ENCODE measurements around the gene ITPRID1. TPM values are rescaled to one million over a fixed set of nuclear protein-coding genes. Genes with fewer than 3 reads are reported as not detected.

The ITPRID1 gene
- total RNA-seq, 1 donor from 2014 or later, result not detected

DNA sequence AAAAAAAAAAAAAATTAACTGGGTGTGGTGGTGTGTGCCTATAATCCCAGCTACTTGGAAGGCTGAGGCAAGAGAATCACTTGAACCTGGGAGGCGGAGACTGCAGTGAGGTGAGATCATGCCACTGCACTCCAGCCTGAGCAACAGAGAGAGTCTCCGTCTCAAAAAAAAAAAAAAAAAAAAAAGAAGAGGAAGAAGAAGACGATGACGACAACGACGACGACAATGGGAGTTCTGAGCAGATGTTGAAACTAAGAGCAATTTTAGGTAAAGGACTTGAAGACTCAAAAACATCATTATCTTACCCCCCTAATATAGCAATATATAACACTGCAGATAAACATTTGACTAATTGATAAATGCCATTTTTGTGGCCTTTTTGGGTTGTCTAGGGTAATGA is 133.6 kb downstream of the ITPRID1 start:
- no peaks in the 10 kb centered on the region for H3K27me3 ChIP-seq (ENCODE audit: control insufficient read depth, insufficient read depth, low read length)
- FAIRE-seq, result no peak
- H3K4me3 ChIP-seq (ENCODE audit: low read depth, low read length), result no peak overlapping the region

DNA sequence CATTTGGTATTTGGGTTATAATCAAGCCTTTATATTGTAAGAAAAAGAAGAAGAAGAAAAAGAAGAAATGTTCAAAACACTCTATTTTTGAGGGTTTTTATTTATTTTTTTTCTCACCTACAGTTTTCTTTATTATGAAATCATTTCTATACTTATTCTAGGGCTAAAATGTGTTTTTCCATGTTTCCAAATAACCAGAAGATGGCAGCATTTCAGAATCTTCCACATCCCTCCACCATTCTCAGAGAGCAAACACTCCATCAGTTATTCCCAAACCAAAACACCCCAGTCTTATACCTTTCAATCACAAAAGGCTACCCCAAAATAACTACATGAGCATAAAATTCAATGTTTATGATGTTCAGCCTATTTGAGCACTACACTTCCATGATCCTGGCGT is 134.4 kb downstream of the ITPRID1 start:
- Histone ChIP-seq H3K4me3 (ENCODE audit: low read depth, low read length) (no peak overlapping the region), H3K27me3 (ENCODE audit: control insufficient read depth, insufficient read depth, low read length) (no peaks in the 10 kb centered on the region), H3K36me3 (ENCODE audit: control insufficient read depth, insufficient read depth, low read length) (no peaks in the 10 kb centered on the region)
- TF ChIP-seq, protein P1, sequence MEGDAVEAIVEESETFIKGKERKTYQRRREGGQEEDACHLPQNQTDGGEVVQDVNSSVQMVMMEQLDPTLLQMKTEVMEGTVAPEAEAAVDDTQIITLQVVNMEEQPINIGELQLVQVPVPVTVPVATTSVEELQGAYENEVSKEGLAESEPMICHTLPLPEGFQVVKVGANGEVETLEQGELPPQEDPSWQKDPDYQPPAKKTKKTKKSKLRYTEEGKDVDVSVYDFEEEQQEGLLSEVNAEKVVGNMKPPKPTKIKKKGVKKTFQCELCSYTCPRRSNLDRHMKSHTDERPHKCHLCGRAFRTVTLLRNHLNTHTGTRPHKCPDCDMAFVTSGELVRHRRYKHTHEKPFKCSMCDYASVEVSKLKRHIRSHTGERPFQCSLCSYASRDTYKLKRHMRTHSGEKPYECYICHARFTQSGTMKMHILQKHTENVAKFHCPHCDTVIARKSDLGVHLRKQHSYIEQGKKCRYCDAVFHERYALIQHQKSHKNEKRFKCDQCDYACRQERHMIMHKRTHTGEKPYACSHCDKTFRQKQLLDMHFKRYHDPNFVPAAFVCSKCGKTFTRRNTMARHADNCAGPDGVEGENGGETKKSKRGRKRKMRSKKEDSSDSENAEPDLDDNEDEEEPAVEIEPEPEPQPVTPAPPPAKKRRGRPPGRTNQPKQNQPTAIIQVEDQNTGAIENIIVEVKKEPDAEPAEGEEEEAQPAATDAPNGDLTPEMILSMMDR (IDR thresholded peaks at IDR 0.05; ENCODE audit: insufficient read depth, low read length, severe bottlenecking), result no peak
- DNase-seq (ENCODE audit: low read depth), result no peak
- no peak for FAIRE-seq

More for the DNA sequence above, 133.6 kb downstream of the ITPRID1 start:
- DNase-seq (ENCODE audit: low read depth), result no peak
- no peaks in the 10 kb centered on the region for H3K36me3 ChIP-seq (ENCODE audit: control insufficient read depth, insufficient read depth, low read length)
- TF ChIP-seq, protein P1 (IDR thresholded peaks at IDR 0.05; ENCODE audit: insufficient read depth, low read length, severe bottlenecking), result no peak

- TF ChIP-seq, protein P1 (IDR thresholded peaks at IDR 0.05; ENCODE audit: insufficient read depth, low read length, severe bottlenecking), result no peak
- Histone ChIP-seq H3K4me3 (ENCODE audit: low read depth, low read length) (no peak overlapping the region), H3K36me3 (ENCODE audit: control insufficient read depth, insufficient read depth, low read length) (no peaks in the 10 kb centered on the region), H3K27me3 (ENCODE audit: control insufficient read depth, insufficient read depth, low read length) (no peaks in the 10 kb centered on the region)
- DNase-seq (ENCODE audit: low read depth), result no peak
- FAIRE-seq, result no peak
Observed at GRCh38 chr7:31648880-31649279, 135.0 kb downstream of the ITPRID1 start.

DNA sequence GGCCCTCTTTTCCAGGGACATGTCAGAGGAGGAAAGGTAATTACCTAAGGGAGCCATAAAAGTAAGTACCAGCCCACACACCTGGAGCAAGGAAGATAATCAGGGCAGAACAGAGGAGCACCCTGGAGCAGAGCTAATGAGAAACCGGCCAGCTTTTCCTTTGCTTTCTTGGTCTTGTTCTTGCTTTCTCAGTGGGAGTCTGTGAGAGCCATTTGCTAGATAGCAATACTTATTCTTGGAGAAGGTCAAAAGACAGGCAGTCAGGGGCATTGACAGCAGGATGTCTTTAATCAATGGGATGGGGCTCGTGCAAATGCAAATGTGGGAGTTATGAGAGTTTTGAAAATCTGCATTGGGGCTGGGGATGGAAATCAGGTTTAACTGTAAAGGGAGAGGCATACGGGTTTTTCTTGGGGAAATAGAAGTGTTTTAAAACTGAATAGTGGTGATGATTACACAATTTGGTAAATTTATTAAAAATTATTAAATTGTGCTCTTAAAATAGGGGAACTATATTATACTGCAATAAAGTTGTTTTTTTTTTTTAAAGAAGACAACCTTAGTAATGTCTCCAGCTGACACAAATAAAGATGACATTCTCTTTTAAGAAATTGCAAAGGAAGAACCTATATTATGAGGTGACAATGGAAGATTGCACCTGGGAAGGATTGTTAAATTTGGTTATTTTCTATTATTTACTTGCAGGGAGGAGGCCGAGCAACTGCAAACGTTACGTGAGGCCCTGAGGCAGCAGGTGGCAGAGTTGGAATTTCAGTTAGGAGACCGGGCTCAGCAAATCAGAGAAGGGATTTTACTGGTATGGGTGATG is 137.6 kb downstream of the ITPRID1 start:
- FAIRE-seq, result no peak

DNA sequence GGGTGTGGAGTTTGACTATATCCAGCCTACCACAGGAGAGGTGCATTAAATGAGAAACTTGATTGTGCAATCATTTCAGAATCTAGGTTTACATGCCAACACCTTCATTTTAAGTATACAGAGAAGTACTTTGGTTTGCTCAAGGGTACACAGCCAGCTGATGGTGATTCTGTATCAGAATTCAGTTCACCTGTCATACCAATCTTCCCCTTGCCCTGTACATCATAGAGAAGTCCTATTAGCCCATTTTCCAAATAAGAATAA is 138.1 kb downstream of the ITPRID1 start:
- no peak for FAIRE-seq
- H3K4me3 ChIP-seq (ENCODE audit: low read depth, low read length), result no peak overlapping the region
- H3K27me3 ChIP-seq (ENCODE audit: control insufficient read depth, insufficient read depth, low read length), result no peaks in the 10 kb centered on the region
- no peaks in the 10 kb centered on the region for H3K36me3 ChIP-seq (ENCODE audit: control insufficient read depth, insufficient read depth, low read length)
- no peak for DNase-seq (ENCODE audit: low read depth)
- TF ChIP-seq, protein P1 (IDR thresholded peaks at IDR 0.05; ENCODE audit: insufficient read depth, low read length, severe bottlenecking), result no peak

More for the DNA sequence above, 137.6 kb downstream of the ITPRID1 start:
- DNase-seq (ENCODE audit: low read depth), result no peak
- H3K27me3 ChIP-seq (ENCODE audit: control insufficient read depth, insufficient read depth, low read length), result no peaks in the 10 kb centered on the region
- TF ChIP-seq, protein P1 (IDR thresholded peaks at IDR 0.05; ENCODE audit: insufficient read depth, low read length, severe bottlenecking), result no peak
- H3K36me3 ChIP-seq (ENCODE audit: control insufficient read depth, insufficient read depth, low read length), result no peaks in the 10 kb centered on the region
- H3K4me3 ChIP-seq (ENCODE audit: low read depth, low read length), result no peak overlapping the region

DNA sequence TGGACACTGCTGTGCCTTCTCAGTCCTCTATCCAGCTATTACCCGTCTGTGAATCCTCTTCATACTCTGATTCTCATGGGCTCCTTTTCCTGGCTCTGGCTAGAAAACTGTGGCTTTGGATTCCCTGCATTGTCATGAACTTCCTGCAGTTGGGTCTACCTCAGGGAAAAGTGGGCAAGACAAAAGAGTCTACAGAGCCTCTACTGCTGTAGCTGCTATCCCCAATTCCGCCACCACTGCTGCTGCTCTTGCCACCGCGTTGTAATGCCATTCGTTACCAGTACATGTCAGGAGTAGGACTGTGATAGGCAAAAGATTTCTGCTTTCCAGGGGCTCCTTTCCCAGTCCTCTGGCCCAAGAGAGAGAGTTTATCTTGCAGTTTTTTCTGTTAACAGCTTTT is 149.2 kb downstream of the ITPRID1 start:
- no peak for FAIRE-seq
- H3K36me3 ChIP-seq (ENCODE audit: control insufficient read depth, insufficient read depth, low read length), result no peaks in the 10 kb centered on the region
- DNase-seq (ENCODE audit: low read depth), result no peak
- no peak overlapping the region for H3K4me3 ChIP-seq (ENCODE audit: low read depth, low read length)
- TF ChIP-seq, protein P1 (IDR thresholded peaks at IDR 0.05; ENCODE audit: insufficient read depth, low read length, severe bottlenecking), result no peak
- H3K27me3 ChIP-seq (ENCODE audit: control insufficient read depth, insufficient read depth, low read length), result no peaks in the 10 kb centered on the region

Measured in bronchial epithelial cell (primary cell).